Erythroblast (primary cell): ENCODE results near the gene TPSAB1.

ENCODE experiments used
- GATA1 ChIP-seq: IDR thresholded peaks from 2 replicates; pipeline ENCODE4 v1.6.1; 2011; ENCODE audit warnings: low read depth, mild to moderate bottlenecking, control low read depth, low read length, moderate library complexity
- POLR2A ChIP-seq: IDR thresholded peaks from 2 replicates; pipeline ENCODE4 v1.6.1; 2011; ENCODE audit warnings: mild to moderate bottlenecking, low read length

GRCh38 chr16:1222553-1223354 lies 17.8 kb upstream of the TPSAB1 start:
- TF ChIP-seq POLR2A (no peak), GATA1 (no peak)
